ENCODE data around the gene SNX13.
"Not testable (repeated sequence)": the region's sequence is repeated elsewhere in the genome, so short reads cannot be mapped to it uniquely, and the experiment has no call there.

SNX13 gene

GRCh38 chr7:17912536-17913235, 27.6 kb downstream of the SNX13 start:
- no peak overlapping the region for H3K4me3 ChIP-seq (ENCODE audit: low read depth, low read length)
- no peak for DNase-seq (ENCODE audit: low read depth, low spot score)
- in situ Hi-C loops (cut with HindIII; ENCODE audit: low sequenced_read_pairs), result no loop called here
- no peak for TF ChIP-seq CTCF (IDR thresholded peaks at IDR 0.05; ENCODE audit: low read depth, low read length)

GRCh38 chr7:17912050-17912449, 28.2 kb downstream of the SNX13 start:
- no peak overlapping the region for H3K4me3 ChIP-seq (ENCODE audit: low read depth, low read length)
- DNase-seq (ENCODE audit: low read depth, low spot score), result no peak
- in situ Hi-C loops (cut with HindIII; ENCODE audit: low sequenced_read_pairs), result no loop called here
- no peak for TF ChIP-seq CTCF (IDR thresholded peaks at IDR 0.05; ENCODE audit: low read depth, low read length)

- in situ Hi-C loops (cut with HindIII; ENCODE audit: low sequenced_read_pairs), result no loop called here
- DNase-seq (ENCODE audit: low read depth, low spot score), result no peak
- H3K4me3 ChIP-seq (ENCODE audit: low read depth, low read length), result no peak overlapping the region
- TF ChIP-seq CTCF (IDR thresholded peaks at IDR 0.05; ENCODE audit: low read depth, low read length), result no peak
Observed at GRCh38 chr7:17910377-17910776, 29.9 kb downstream of the SNX13 start.

GRCh38 chr7:17909310-17909709, 31.0 kb downstream of the SNX13 start:
- not testable (repeated sequence) for DNase-seq (ENCODE audit: low read depth, low spot score)

GRCh38 chr7:17907014-17907413, 33.3 kb downstream of the SNX13 start:
- in situ Hi-C loops (cut with HindIII; ENCODE audit: low sequenced_read_pairs), result no loop called here
- no peak overlapping the region for H3K4me3 ChIP-seq (ENCODE audit: low read depth, low read length)
- DNase-seq (ENCODE audit: low read depth, low spot score), result no peak
- no peak for TF ChIP-seq CTCF (IDR thresholded peaks at IDR 0.05; ENCODE audit: low read depth, low read length)

More at GRCh38 chr7:17909310-17909709, 31.0 kb downstream of the SNX13 start:
- in situ Hi-C loops (cut with HindIII; ENCODE audit: low sequenced_read_pairs); H3K4me3 ChIP-seq (ENCODE audit: low read depth, low read length): not testable (repeated sequence)

- no peak overlapping the region for H3K4me3 ChIP-seq (ENCODE audit: low read depth, low read length)
- DNase-seq (ENCODE audit: low read depth, low spot score), result no peak
- no peak for TF ChIP-seq CTCF (IDR thresholded peaks at IDR 0.05; ENCODE audit: low read depth, low read length)
- in situ Hi-C loops (cut with HindIII; ENCODE audit: low sequenced_read_pairs), result no loop called here
Observed at GRCh38 chr7:17903337-17903736, 37.0 kb downstream of the SNX13 start.

- in situ Hi-C loops (cut with HindIII; ENCODE audit: low sequenced_read_pairs), result no loop called here
Observed at GRCh38 chr7:17902599-17902998, 37.7 kb downstream of the SNX13 start.

More at GRCh38 chr7:17902599-17902998, 37.7 kb downstream of the SNX13 start:
- DNase-seq (ENCODE audit: low read depth, low spot score), result no peak
- no peak for TF ChIP-seq CTCF (IDR thresholded peaks at IDR 0.05; ENCODE audit: low read depth, low read length)
- no peak overlapping the region for H3K4me3 ChIP-seq (ENCODE audit: low read depth, low read length)

Data from astrocyte of the spinal cord (primary cell).